HG03064 (cell line): ENCODE results near the gene PDXDC1.
"Not testable (repeated sequence)": the region's sequence is repeated elsewhere in the genome, so short reads cannot be mapped to it uniquely, and the experiment has no call there.

Experiments
- ATAC-seq: cut with Tn5 transposase; IDR thresholded peaks from one replicate; pipeline ENCODE4 v1.9.1; 2021; ENCODE audit warnings: low read depth; ENCODE audit not compliant: unreplicated experiment

Gene PDXDC1

DNA sequence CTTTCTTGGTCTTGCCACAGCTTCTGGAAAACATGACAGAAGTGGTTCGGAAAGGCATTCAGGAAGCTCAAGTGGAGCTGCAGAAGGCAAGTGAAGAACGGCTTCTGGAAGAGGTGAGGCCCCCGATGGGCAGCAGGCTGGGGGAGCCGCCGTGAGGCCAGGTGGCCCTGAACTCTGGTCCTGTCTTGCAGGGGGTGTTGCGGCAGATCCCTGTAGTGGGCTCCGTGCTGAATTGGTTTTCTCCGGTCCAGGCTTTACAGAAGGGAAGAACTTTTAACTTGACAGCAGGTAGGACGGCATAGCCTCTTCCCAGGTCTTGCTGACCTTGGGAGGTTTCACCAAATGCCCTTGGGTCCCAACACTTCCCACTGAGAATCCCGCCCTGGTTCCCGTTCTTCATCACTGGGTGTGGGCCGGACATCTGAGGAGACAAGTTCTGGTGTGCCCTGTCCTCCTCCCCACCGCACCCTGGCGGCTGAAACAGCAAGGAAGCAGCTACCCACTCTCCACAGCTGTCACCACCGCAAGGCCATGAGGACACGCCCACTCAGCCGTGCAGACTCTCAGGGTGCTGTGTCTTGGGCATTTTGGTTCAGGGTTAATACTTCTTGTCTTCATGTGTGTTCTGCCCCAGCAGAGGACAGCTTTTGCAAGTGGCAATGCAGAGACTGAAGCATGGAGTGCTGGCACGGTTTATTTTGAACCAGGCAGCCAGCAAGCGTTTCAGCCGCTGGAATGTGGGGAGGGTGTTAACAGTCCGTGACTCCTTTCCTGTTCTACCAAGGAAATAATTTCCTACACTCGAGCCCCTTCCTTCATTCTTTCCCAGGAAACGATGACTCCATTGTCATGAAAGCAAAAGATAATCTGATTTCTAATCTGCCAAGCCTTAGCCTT lies 59.7 kb downstream of the PDXDC1 start:
- no peak for ATAC-seq

DNA sequence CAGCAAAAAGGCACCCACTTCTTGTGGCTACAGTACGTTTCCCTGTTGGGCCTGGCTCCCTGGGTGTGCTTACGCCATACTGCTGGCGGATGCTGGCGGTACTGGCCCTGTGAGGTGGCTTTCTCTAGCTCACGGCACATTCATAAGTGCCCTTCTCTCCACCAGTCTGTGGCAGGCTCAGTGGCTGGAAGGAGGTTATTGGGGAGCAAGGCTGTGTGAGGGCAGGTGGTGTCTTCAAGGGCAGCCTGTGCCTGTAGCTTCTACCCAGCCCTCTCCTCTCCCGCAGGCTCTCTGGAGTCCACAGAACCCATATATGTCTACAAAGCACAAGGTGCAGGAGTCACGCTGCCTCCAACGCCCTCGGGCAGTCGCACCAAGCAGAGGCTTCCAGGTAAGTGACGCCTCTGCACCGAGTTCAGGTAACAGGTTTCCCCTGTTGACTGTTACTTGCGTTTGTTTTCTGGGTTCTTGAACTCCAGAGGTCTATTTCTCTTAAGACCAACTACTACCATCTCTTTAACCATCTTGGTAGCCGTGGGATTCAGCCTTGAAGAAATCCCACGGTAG lies 60.4 kb downstream of the PDXDC1 start:
- ATAC-seq: no peak

DNA sequence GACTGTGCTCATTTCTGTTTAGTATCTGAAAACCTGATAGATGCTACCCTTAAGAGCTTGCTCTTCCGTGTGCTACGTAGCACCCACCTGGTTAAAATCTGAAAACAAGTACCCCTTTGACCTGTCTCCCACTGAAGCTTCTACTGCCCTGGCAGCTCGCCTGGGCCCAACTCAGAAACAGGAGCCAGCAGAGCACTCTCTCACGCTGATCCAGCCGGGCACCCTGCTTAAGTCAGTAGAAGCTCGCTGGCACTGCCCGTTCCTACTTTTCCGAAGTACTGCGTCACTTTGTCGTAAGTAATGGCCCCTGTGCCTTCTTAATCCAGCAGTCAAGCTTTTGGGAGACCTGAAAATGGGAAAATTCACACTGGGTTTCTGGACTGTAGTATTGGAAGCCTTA lies 62.2 kb downstream of the PDXDC1 start:
- ATAC-seq: no peak

DNA sequence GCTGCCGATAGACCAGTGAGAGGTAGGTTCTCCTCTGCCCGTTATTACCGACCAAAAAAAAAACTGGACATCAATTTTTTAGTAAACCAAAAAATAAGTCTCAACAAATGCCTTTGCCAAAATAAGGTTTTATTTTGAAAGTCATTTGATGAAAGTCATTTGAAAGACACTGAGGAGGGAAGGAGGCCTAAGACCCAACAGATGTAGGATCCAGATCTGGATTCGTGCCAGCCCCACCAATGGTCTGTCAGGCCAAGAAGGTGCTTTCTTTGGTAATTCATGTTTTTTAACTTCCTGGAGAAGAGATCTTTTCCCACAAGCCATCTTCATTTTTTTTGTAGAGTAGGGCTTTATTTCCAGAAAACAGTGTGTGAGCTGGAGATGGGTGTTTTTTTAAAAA lies 62.9 kb downstream of the PDXDC1 start:
- no peak for ATAC-seq

DNA sequence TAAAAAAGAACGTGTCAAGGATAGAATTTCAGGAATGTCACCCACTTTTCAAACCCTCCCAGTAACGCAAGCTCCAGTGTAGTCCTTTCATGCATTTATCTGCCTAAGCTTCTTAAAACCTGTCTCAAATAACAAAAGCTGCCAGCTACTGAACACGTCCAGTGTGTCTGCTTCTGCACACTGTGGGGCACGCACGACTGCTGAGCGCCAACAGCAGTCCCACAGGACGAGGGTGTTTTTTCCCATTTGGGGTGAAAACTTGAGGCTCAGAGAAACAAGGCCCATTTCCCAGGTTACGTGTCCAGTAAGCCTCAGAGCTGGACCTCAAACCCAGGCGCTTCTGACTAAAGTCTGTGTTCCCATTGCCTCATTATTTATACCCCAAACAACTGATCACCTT lies 63.9 kb downstream of the PDXDC1 start:
- ATAC-seq: no peak

DNA sequence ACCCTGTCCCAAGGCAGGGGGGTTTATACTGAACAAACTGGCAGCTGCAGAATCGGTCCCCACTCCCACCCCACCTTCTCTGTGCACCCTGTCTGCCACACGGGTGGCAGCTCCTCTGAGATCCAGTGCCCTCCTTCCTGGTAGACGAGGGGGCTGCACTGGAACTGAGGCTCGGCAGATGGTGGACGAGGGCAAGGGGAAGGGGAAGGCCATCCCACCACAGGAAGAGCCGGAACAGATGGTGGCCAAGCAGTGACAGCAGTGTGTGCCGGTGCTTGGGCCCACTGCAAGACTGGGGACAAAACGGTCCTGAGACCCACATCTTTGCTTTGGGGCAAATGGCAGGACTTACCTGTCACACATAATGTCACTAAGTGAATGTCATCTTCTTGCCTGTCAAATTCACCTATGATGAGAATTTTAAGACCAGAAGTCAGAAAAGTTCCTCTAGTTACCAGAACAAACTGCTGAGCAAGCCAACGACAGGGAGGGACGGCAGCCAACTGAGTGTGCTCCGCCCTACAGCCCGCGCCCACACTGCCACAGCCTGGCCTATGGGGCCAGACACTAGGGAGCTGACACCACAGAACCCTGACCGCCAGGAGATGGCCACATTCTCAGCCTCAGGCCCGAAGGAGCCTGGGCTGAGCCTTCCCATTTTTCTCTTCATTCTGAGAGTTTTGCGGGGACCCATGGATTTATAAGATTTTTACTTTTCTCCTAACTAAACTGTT lies 66.6 kb downstream of the PDXDC1 start:
- ATAC-seq: no peak

DNA sequence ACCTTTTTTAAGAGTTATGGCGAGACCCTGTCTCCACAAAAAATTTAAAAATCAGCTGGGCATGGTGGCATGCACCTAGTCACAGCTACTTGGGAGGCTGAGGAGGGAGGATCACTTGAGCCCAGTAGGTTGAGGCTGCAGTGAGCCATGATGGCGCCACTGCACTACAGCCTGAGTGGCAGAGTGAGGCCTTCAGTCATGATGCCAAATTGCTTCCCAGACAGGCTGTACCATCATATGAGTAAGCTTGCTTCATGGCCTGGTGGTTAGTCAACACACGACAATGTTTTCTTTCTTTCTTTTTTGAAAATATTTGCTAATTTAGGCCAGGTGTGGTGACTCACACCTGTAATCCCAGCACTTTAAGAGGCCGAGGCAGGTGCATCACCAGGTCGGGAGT lies 68.5 kb downstream of the PDXDC1 start:
- no peak for ATAC-seq

DNA sequence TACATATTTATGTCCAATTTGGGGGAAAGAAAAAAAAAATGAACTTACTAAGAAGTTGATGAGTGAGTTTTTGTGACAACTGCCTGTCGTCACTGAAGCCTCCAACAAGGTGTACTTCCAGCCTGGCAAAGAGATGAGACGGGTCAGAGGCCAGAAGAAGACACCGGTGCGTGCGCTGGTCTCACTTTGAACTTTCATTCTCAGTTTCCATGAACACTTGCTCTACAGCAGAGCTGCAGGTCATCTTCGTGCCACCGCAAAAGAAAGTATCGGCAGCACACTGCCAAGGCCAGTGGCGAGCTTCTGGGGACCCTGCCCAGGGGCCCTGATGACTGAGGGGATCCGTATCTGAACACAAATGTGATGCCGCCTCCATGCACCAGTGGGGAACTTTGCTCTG lies 69.5 kb downstream of the PDXDC1 start:
- ATAC-seq: no peak

DNA sequence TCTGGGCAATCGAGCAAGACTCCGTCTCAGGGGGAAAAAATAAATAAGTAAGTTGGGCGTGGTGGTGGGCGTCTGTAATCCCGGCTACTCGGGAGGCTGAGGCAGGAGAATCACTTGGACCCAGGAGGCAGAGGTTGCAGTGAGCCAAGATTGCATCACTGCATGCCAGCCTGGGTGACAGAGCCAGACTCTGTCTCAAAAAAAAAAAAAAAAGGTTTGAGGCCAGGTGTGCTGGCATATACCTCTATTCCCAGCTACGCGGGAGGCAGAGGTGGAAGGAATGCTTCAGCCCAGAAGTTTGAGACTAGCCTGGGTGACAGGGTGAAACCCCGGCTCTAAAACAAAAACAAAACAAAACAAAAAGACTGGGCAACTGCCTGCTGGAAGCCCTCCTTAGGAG lies 70.4 kb downstream of the PDXDC1 start:
- ATAC-seq: not testable (repeated sequence)

DNA sequence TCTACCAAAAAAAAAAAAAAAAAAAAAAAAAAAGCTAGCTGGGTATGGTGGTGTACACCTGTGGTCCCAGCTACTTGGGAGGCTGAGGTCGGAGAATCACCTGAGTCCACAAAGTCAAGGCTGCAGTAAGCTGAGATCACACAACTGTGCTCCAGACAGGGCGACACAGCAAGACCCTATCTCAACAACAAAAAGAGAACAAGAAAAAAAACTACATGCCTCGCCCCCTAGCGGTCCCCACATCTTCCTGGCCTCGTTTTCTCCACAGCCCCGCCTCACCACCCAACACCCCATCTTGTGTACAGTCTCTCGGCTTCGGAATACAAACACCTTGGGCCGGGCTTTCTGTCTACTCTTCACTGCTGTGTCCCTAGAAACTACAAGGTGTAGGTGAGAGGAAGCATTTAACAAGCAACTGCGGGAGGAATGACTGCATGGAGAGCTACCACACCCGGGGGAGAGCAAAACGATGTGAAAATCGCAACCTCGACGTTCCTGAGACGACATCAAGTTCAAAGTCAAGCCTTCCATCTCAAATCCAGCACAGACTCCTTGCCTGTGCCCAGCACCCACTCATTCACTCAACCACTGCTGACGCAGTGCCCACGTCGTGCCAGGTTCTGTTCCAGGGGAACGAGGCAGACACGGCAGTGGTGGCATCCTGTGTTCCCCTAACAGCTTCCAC lies 72.0 kb downstream of the PDXDC1 start:
- ATAC-seq: no peak

DNA sequence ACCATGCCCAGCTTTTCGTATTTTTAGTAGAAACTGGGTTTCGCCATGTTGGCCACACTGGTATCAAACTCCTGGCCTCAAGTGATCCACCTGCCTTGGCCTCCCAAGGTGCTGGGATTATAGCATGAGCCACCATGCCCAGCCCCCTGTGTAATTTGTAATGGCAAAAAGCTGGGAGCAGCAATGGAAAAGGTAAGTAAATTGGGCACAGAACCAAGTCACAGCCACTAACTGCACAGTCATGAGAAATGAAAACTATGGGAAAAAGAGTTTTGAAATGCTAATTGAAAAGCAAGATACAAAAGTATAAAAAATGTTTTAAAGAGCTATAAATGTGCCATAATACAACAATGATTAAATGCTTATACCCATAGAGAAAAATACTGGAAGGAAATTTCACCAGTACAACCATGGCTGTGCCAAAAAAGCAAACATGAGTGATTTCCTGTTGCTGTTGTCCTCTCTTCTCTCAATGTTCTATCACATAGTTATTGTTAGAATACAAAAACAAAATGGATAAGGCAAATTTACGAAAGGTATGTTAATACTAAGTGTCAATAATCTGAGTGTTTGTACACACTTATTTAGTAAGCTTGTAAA lies 74.9 kb downstream of the PDXDC1 start:
- ATAC-seq: no peak

DNA sequence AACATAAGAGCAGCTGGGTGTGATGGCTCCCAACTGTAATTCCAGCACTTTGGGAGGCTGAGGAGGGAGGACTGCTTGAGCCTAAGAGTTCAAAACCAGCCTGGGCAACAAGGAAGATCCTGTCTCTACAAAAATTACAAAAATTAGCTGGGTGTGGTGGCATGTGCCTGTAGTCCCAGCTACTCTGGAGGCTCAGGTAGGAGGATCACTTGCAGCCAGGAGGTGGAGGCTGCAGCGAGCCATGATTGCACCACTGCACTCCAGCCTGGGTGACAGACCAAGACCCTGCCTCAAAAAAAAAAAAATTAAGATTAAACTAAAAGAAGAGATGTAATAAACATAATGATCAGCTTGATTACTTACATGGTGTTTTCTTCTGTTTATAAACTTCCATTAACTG lies 75.6 kb downstream of the PDXDC1 start:
- ATAC-seq: not testable (repeated sequence)

DNA sequence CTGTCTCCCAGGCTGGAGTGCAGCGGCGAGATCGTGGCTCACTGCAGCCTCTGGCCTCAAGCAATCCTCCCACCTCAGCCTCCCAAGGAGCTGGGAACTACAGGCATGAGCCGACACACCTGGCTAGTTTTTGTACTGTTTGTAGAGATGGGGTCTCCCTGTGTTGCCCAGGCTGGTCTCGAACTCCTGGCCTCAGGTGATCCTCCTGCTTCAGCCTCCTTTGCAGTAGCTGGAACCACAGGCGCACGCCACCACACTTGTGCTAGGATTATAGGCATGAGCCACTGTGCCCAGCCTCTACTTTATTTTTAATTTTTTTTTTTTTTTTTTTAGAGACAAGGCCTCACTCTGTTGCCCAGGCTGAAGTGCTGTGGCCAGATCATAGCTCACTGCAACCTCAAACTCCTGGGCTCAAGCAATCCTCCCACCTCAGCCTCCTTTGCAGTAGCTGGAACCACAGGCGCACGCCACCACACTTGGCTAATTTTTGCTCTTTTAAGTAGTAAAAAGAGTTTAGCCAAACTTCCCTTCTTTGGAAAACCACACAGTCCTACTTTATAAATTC lies 76.6 kb downstream of the PDXDC1 start:
- no peak for ATAC-seq

DNA sequence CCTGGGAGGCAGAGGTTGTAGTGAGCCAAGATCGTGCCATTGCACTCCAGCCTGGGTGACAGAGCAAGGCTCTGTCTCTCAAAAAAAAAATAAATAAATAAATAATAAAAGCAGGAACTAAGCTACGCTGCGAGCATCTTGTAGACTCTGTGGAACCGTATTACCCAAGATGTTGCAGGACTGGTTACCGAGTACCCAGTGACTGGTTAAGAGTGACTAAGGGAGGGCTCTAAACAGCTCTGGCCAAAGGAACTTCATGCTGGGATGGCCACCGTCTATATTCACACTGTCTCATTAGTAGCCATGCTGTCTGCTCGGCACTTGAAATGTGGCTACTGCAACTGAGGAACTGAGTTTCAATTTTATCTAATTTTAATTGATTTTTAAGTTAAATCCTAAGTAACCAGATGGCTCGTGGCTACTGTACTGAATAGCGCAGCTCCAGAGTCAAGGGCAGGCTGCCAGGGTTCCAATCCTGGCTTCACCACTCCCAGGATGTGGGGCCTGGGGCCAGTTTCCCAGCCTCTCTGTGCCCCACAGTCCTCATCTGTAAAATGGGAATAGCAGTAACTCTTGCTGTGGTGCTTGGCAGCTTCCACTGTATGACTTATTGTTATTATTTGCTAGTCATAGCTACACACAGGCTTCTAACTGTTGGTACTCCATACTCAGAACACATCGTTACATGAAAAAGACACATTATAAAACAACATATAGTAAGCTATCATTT lies 78.1 kb downstream of the PDXDC1 start:
- no peak for ATAC-seq

DNA sequence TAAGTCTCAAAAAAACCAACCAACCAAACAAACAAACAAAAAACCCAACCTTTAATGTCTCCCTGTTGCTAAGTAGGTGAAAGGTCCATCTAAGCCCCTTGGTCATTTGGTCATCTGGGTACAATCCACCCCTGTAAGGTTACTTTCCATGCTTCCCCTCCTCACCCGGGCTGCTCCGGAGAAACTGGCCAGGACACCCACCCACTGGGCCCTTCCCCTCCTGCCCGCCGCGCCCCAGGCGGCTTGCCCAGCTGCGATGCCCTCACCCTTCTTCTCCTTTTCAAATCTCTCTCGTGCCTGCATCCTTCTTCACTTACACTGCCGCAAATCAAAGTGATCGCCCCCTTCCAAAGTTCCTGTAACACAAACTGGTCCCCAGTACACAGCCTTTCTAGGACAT lies 79.1 kb downstream of the PDXDC1 start:
- no peak for ATAC-seq

DNA sequence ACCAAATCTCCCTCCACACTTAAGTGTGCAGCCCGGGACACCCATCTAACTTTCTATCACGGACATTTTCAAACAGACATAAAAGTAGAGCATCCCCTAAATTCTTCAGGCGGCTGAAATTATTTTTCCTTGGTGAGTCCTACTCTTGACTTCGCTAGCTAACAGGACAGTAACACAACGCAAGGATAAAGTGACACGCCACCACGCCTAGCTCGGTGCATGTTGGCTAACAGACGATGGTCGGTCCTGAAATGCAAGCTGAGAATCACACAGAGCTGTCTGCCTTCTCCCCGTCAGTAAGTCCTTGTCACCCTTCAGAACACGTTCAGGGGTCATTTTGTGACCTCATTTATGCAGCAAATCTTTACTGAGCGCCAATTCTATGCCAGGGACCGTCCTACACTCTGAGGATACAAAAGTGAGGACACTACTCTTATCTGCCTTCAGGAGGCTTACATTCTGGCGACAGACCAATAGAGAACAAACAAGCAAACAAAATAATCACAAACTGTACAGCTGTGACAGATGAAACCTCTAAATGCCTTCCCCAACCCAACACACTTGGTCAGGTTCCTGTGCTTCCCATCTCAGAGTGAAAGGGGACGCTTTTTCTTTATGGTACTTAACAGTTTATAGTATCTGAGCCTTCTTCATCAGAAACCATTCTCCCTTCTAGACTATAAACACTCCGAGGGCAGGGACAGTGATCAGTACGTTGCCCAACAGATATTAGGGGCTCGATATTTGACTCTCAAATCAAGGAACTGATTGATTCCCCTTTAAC lies 79.7 kb downstream of the PDXDC1 start:
- no peak for ATAC-seq

DNA sequence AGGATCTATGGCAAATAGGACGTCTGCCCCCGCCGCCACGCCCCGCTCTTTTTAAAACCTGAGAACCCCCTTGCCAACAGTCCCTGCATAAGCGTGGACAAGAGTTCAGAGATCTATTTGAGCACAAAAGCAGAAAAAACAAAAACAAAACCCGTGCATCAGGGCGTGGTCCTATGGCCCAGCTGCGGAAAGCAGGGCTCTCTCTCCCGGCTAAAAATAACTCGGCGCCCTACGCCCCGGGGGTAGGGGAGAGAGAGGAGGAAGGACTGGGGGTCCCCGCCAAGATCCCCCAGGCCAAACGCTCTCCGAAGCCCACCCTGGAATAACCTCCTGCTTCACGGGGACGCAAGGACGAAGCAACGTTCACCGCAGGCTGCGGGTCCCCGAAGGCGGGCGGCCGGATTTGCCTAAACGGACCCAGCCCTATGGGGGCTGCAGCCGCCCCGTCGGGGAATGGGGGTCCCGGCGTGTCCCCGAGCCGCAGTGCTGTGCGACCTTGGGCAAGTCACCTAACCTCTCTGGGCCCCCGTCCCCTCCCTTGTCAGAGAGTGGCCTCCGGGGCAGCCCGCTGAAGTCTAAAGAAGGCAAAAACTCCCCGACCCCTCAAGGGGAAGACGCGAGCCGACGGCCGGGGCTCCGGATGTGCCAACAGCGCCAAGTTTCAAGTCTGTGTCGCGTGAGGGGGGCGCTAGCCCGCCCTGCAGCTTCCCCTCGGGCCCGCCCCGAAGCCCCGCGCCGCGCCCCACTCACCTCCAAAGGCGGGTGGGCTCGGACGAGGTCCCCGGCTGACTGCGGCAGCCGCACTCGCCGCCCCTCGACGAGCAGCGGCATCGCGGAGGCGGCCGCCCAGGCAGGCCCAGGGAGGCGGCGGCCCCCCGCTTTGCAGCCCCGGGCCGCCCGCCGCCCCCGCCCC lies 80.6 kb downstream of the PDXDC1 start:
- ATAC-seq: peak; percentile 56
